Measurements from ENCODE around the gene TFDP3.

The TFDP3 gene

DNA sequence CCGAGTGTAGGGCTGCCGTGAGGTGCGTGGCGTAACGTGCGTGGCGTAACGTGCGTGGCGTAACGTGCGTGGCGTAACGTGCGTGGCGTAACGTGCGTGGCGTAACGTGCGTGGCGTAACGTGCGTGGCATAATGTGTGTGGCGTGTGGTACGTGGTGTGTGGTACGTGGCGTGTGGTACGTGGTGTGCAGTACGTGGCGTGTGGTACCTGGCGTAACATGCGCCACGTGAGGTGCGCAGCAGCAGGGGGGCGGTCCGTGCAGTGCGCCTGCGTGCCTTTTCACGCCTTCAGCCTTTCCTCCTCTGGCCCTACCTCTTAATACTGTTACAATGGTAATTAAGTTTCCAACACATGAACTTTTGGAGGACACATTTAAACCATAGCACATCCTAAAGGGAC is at the start of gene TFDP3:
TSS of gene TFDP3 (minus strand) at position 26 of the 400 bp plus-strand sequence. CDS start 95 bp downstream, outside the sequence.
- no peak for DNase-seq (ENCODE audit: low read depth in 2 of 2)

DNA sequence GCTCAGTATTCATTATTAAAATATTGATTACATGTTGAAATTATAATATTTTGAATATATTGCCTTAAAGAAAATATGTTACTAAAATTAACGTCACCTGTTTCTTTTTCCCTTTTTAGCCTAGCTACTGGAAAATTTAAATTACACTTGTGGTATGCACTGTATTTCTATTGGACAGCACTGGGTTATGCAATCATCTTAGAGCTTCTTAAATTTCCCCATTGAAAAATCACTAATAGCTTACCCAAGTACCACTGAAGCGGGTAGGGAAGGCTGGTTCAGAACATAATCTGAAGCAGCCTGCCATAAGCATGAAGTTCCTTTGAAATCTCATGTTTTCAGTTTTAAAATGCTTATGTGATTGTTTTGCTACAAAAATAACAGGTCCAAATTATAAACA is 49.5 kb upstream of the TFDP3 start:
- DNase-seq (ENCODE audit: low read depth in 2 of 2): no peak

- DNase-seq (ENCODE audit: low read depth in 2 of 2): no peak
Observed at GRCh38 chrX:133265331-133265730, 47.2 kb upstream of the TFDP3 start.

DNA sequence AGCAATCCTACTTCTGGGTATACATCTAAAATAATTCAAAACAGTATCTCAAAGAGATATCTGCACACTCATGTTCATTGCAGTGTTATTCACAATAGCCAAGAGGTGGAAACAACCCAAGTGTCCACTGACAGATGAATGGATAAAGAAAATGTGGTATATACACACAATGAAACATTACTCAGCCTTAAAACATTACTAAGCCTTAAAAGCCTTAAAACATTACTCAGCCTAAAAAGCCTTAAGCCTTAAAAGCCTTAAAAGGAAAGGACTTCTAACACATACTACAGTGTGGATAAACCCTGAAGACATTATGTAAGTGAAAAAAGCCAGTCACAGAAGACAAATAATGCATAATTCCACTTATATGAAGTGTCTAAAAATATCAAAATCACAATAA is 40.3 kb upstream of the TFDP3 start:
- DNase-seq (ENCODE audit: low read depth in 2 of 2): no peak

DNA sequence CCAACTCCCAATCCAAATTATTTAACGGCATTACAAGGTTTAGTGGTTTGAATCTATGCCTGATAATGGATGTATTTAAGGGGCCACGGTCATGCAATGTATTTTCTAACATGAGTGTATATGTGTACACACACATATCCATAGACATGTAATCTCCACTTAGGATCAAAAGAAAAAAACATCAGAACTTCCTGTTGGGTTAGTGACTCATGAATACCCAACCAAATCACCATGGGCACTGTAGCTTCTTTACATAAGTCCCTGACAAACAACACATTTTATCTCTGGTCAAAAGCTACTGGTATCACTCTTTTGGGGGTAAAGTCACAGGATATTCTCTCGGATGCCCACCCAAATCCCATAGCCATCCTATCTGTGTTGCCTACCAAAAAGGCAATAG is 36.5 kb upstream of the TFDP3 start:
- no peak for DNase-seq (ENCODE audit: low read depth in 2 of 2)

DNA sequence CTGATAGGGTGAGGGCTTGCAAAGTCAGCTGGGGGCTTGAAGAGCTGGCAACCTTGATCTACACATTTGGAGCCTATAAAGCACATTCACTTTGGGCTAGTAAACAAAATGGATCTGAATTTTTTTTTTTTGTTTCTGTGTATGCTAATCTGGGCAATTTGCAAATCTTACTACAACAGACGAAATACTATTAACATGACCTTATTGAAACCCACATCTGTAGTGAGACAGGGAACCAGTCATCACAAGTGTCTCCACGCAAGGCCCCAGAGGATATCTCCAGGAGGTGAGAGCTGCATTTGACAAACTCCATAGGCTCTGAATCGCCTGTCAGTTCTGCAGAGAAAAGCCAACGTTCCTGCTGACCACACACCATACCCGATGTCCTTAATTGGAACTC is 33.0 kb upstream of the TFDP3 start:
- DNase-seq (ENCODE audit: low read depth in 2 of 2): no peak

DNA sequence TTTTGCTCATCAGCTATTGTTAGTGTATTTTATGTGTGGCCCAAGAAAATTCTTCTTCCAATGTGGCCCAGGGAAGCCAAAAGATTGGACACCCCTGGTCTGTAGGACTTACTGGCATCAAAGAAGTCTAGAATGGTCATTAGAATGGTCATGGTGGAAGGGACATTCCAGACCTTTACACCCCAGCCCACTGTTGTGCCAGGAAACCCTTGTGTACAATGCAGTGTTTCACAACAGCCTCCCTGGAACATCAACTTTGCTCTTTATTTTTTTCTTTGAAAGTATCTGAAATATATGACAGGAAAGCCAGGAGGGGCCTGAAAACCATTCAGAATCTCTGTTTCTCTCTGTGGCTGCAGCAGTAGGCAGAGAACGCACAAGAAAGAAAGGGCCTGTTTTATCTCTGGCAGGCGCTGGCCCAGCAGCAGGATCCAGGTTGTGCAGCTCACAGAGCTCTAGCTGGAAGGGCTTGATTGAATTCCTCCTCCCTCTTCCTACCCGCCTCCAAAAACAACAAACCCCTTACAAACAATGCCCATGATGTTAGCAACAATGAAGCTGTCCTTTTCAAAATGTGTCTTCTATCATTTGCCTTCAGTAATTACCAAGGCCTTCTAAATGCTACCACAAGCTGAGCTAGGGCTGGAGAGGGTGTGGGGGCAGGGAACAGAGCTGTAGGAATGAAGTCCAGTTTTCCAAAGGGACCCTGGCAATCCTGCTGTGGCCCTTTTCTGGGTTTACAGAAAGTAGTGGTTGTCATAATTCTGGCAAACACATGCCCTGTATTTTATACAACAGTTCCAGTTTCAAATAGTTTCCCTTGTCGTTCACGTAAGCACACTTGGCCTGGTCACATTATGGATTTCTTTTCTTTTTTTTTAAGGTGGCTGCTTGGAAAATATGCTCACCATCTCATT is 32.3 kb upstream of the TFDP3 start:
- DNase-seq (ENCODE audit: low read depth in 2 of 2): no peak

- no peak for DNase-seq (ENCODE audit: low read depth in 2 of 2)
Observed at GRCh38 chrX:133249266-133250058, 31.3 kb upstream of the TFDP3 start.

DNA sequence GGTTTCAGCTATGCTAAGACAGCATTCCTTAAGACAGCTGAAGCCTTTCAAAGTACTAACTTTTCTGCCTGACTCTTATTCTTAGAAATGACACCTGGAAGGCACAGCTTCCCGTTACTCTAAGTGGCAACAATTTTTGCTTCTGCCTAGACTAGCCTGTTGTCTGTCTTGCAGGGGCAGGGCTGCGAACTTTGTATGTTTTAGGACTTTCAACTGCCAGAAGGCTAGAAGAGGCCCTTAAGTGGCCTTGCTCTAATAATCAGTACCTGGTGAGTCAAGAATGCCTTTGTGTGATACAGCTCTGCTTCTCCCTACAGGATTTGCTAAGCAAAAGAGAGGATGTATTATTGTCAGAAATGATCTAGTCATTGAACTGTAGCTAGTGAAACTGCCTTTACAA is 30.0 kb upstream of the TFDP3 start:
- DNase-seq (ENCODE audit: low read depth in 2 of 2): no peak

DNA sequence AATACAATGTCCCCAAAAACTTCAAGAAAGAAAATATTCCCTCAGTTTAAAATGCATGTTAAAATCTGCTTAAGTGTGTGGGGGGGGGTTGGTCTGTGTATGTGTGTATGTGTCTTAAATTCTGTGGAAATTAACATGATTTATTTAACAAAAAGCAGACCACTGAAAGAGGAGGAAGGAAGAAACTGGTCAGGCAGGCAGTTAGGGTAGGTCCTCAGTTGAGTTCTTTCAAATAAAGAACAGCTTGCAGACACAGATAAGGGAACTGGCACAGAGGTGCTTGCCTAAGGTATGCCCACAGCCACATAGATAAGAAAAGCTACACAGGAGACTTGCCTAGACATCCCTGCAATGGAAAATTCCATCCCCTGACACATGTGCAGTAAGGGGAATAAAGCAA is 28.8 kb upstream of the TFDP3 start:
- no peak for DNase-seq (ENCODE audit: low read depth in 2 of 2)

GRCh38 chrX:133235830-133236229 is 17.7 kb upstream of the TFDP3 start:
- DNase-seq (ENCODE audit: low read depth in 2 of 2): no peak

DNA sequence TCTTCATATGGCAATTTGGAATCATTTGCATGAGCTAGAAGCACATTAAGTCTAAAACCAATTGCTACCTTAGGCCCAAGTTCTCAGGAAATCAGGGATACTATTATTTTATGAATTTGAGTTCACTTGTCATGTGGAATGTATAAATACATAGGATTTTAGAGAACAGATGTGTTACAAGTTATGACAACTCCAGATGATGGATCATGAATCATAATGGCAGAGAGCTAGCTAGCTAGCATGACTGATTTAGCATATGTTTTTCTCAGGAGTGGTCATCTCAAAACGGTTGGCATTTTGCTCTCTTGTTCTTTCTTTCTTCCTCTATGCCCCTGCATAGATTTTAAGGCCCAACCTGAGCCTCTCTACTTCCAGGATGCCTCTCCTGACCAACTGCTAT is 14.2 kb upstream of the TFDP3 start:
- no peak for DNase-seq (ENCODE audit: low read depth in 2 of 2)

DNA sequence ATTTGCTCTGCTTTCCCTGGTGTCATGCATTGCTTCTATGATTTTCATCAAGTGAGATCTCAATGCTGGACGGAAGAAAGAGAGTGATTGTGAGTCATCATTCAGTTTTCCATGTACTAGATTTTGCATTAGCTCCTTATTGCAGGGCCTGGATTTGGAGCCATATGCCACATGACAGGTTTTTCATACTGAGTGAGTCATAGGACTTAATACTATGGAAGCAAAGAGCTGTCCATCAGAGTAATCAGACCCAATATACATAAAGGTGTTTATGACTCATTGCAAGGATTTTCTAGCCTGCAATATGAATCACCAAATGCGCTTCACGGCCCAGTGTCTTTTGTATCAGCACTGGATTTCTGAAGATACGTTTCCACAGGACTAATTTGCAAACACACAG is 11.2 kb upstream of the TFDP3 start:
- DNase-seq (ENCODE audit: low read depth in 2 of 2): no peak

- no peak for DNase-seq (ENCODE audit: low read depth in 2 of 2)
Observed at GRCh38 chrX:133215747-133216146, 2.4 kb downstream of the TFDP3 start.

DNA sequence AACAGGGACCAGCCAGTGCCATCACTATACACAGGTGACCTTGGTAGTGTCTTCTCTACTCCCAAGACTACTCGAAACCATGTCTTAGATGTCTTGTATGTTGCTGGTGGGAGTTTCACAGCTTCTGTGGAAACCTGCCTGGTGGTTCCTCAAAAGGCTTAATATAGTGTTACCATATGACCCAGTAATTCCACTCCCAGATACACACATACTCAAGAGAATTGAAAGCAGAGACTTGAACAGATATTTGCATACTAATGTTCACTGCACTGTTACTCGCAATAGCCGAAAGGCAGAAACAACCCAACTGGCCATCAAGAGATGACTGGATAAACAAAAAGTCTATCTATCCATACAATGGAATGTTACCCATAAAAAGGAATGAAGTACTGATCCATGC is 3.1 kb downstream of the TFDP3 start:
- DNase-seq (ENCODE audit: low read depth in 2 of 2): no peak

DNA sequence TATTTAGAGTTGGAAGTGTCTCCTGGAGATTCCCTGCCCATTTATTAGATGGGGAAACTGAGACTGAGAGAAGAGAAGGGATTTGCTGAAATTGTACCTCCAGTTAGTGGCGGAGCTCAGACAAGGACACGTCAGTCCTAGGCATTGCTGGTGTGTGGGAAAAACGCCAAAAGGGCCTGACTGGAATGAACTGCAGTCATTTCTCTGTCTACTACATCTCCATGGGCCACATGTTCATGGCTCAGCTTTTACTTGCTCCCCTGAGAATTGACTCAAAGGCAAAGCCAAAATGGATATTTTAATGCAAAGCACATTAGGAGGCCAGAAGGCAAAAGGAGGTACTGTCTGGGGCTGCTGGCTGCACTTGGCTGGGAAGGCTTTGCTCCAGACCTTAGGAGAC is 3.9 kb downstream of the TFDP3 start:
- no peak for DNase-seq (ENCODE audit: low read depth in 2 of 2)

DNA sequence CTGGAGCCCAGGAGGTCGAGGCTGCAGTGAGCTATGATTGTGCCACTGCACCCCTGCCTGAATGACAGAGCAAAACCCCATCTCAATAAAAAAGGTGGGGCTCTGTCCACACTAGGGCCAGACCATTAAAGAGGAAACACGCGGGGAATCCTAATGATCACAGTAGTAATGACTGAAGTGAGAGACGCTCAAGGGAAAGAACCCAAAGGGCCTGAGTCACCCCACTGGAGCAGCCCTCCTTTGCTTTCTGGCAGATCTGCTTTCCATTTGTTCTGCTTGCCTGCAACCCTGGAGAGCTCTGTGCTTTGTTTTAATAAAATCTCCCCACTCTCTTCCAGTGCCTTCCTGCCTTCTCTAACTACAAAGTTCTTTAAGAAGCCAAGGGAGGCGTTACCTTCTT is 5.0 kb downstream of the TFDP3 start:
- DNase-seq (ENCODE audit: low read depth in 2 of 2): no peak

GRCh38 chrX:133207751-133208150 is 10.4 kb downstream of the TFDP3 start:
- no peak for DNase-seq (ENCODE audit: low read depth in 2 of 2)

GRCh38 chrX:133191739-133192039 is 26.5 kb downstream of the TFDP3 start:
- no peak for DNase-seq (ENCODE audit: low read depth in 2 of 2)

DNA sequence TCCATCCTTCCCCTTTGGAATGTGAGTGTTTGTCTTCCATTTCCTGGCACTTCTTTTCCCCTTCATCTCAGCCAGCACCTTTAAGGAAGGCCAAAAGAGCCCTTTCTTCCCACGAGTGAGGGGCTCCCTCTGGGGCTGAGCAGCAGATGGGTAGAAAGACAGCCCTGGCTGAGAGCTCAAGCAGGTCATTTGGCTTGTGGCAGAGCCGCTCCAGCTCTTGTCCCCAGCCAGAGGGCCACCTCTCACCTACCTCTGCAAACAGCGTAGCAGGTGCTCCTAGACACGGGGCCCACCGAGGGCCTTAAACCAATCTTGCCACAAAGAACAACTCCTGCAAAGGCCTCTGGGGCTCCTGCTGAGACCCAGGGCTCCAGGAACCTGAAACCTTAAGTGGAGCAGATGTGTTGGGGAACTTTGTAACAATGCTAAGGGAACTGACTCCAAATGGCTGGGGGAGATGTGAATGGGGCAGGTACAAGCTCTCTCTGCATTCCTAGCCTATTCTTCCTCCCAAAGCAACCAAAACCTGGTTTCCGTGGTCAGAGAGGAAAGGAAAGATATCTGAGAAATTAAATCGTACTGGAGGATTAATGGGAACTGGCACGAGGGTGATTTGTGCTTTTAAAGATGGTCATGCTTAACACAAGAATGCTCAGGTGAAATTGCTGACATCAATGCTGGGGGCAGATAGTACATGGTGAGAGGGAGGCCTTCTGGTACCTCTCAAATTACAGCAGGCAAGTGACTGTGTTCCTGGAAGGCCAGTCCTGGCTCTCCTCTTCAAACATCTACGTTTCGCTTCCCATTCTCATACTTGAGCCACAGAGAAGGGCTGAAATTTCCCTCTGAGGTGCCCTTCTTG is 27.0 kb downstream of the TFDP3 start:
- no peak for DNase-seq (ENCODE audit: low read depth in 2 of 2)

DNA sequence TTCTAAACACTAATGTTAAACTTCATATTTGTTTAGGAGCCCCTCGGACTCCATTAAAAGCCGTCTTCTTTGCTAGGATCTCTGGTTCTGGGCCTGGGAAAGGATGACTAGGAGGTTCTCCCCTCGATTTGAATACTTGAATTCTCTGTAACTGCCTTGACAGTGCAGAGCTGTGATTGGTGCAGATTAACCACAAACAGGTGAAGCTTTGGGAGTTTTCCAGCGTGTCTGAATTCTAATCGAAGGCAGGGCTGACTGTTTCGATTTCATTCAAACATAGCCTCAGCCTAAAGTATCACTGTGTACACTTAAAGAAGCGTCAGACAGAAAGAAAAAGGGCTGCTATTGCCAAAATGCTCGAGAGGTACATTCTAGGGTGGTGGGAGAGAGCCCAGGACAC is 29.0 kb downstream of the TFDP3 start:
- DNase-seq (ENCODE audit: low read depth in 2 of 2): no peak

GRCh38 chrX:133188631-133189030 is 29.5 kb downstream of the TFDP3 start:
- DNase-seq (ENCODE audit: low read depth in 2 of 2): no peak

Measured in stimulated activated CD8-positive, alpha-beta memory T cell treated with anti-CD3 and anti-CD28 coated beads, Interleukin-7, amount 100 ng/mL, for 4 hours (primary cell).